Activated CD4-positive, CD25-positive, alpha-beta regulatory T cell (primary cell): ENCODE data around the gene NTNG2.
A peak's percentile ranks its signal among the peaks of the same experiment; 100 is the strongest.
"Not testable (repeated sequence)": the region's sequence is repeated elsewhere in the genome, so short reads cannot be mapped to it uniquely, and the experiment has no call there.

Experiments used
- DNase-seq, 4 experiments: peaks; one replicate each; lab custom pipeline; 2025; lab: John Stamatoyannopoulos, UW

The NTNG2 gene

GRCh38 chr9:132161743-132162184 lies at the start of gene NTNG2:
TSS of gene NTNG2 (plus strand) at chr9:132162058. CDS start at chr9:132166832, 4,774 bp downstream.
- DNase-seq = no peak

GRCh38 chr9:132114102-132114707 lies 47.7 kb upstream of the NTNG2 start:
- peak in 2 of 4 experiments; percentile 6 to 9 for DNase-seq

GRCh38 chr9:132116583-132116982 lies 45.3 kb upstream of the NTNG2 start:
- no peak for DNase-seq

- DNase-seq = no peak
Measured at GRCh38 chr9:132117694-132118093, 44.2 kb upstream of the NTNG2 start.

GRCh38 chr9:132121021-132121420 lies 40.8 kb upstream of the NTNG2 start:
- no peak for DNase-seq

- no peak for DNase-seq
Measured at GRCh38 chr9:132124800-132125199, 37.1 kb upstream of the NTNG2 start.

- no peak for DNase-seq
Measured at GRCh38 chr9:132125361-132125760, 36.5 kb upstream of the NTNG2 start.

GRCh38 chr9:132125944-132126679 lies 35.7 kb upstream of the NTNG2 start:
- DNase-seq = no peak

- no peak for DNase-seq
Measured at GRCh38 chr9:132126680-132127236, 35.1 kb upstream of the NTNG2 start.

- DNase-seq = no peak
Measured at GRCh38 chr9:132127888-132128534, 33.8 kb upstream of the NTNG2 start.

- DNase-seq = no peak
Measured at GRCh38 chr9:132129535-132129934, 32.3 kb upstream of the NTNG2 start.

GRCh38 chr9:132134085-132134484 lies 27.8 kb upstream of the NTNG2 start:
- DNase-seq = not testable (repeated sequence)

GRCh38 chr9:132135456-132135855 lies 26.4 kb upstream of the NTNG2 start:
- no peak for DNase-seq

- no peak for DNase-seq
Measured at GRCh38 chr9:132136151-132136780, 25.6 kb upstream of the NTNG2 start.

- DNase-seq = no peak
Measured at GRCh38 chr9:132141344-132141947, 20.4 kb upstream of the NTNG2 start.

- DNase-seq = no peak
Measured at GRCh38 chr9:132141948-132142594, 19.8 kb upstream of the NTNG2 start.

GRCh38 chr9:132142924-132143323 lies 18.9 kb upstream of the NTNG2 start:
- DNase-seq = no peak

- DNase-seq = no peak
Measured at GRCh38 chr9:132143359-132143758, 18.5 kb upstream of the NTNG2 start.

- no peak for DNase-seq
Measured at GRCh38 chr9:132144708-132145365, 17.0 kb upstream of the NTNG2 start.

- no peak for DNase-seq
Measured at GRCh38 chr9:132146039-132146438, 15.8 kb upstream of the NTNG2 start.

GRCh38 chr9:132146575-132146974 lies 15.3 kb upstream of the NTNG2 start:
- DNase-seq = no peak
